SH-SY5Y (cell line): ENCODE data around the gene RNF149.

ENCODE experiments used
- GATA2 ChIP-seq: IDR thresholded peaks from 2 replicates; pipeline ENCODE4 v1.6.1; 2011; ENCODE audit warnings: mild to moderate bottlenecking, low read depth, low read length
- GATA3 ChIP-seq: IDR thresholded peaks from 2 replicates; pipeline ENCODE4 v1.6.1; 2011; ENCODE audit warnings: low read depth, mild to moderate bottlenecking, low read length, moderate library complexity

DNA sequence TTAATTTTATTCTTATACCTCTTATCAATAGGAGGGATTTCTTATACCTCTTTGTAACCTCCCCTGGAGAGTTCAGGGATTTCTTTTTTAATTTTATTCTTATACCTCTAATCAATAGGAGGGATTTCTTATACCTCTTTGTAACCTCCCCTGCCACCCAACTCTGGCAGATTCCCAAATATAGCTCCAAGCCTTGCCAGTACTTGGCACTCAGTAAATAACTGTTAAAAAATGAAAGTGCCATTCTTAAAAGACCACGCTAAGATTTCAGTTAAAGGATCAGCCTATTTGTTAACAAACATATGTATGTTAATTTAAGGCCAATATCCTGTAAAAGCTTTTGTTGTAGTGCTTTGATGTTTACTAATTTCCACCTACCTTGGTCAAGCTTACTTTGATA is 4.8 kb downstream of the RNF149 start:
- TF ChIP-seq GATA2: no peak
- no peak for TF ChIP-seq GATA3
